ENCODE measurements around the gene ROBO1. TPM values are rescaled to one million over a fixed set of nuclear protein-coding genes. Genes with fewer than 3 reads are reported as not detected.

The ROBO1 gene
- polyA plus RNA-seq, 1 donor (not counting 4 experiments of a cell fraction or from before 2014, with no cell fraction given), result 27.1 TPM

DNA sequence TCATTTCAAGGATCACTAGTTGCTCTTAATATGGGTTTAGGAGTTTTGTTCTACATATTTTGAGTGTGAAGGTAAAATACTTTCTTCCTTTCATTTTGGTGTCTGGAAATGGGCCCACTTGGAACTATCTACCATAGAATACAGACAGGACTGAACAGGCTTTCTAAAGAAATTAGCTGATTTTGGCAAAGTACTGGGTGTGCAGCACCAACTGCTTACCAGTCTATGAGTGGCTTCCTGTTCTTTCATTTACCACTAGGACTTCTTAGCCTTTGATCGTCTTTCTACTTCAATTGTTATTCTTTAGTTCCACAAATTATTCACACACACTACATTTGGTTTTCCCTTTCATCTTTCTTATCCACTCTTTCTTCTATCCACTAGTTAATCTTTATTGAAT lies 1196.3 kb downstream of the ROBO1 start:
- no peaks in the 10 kb centered on the region for H3K9me1 ChIP-seq (ENCODE audit: control insufficient read depth, extremely low read depth, insufficient read depth, low read length)
- H3K9ac ChIP-seq (ENCODE audit: control insufficient read depth, extremely low read depth, insufficient read depth, low read length), result no peak overlapping the region
- peak overlapping the region in 2 of 3 experiments; percentile 13 to 32 for H3K4me3 ChIP-seq (ENCODE audit: control insufficient read depth in 2 of 3, extremely low read depth in 1 of 3, insufficient read depth in 2 of 3, low read depth in 1 of 3, low read length in 3 of 3)
- H3K9me3 ChIP-seq (ENCODE audit: control insufficient read depth, low read depth, low read length), result no peaks in the 10 kb centered on the region
- peak overlapping the region; percentile 8 for H3K4me2 ChIP-seq (ENCODE audit: control insufficient read depth, extremely low read depth, insufficient read depth, low read depth, low read length)
- FAIRE-seq, result no peak
- no peak for DNase-seq (ENCODE audit: low read depth, low spot score)
- no peaks in the 10 kb centered on the region for H3K79me2 ChIP-seq (ENCODE audit: control insufficient read depth, insufficient read depth, low read length)
- TF ChIP-seq EZH2 (IDR thresholded peaks at IDR 0.05; ENCODE audit: low read length), result no peak
- TF ChIP-seq, protein P1, sequence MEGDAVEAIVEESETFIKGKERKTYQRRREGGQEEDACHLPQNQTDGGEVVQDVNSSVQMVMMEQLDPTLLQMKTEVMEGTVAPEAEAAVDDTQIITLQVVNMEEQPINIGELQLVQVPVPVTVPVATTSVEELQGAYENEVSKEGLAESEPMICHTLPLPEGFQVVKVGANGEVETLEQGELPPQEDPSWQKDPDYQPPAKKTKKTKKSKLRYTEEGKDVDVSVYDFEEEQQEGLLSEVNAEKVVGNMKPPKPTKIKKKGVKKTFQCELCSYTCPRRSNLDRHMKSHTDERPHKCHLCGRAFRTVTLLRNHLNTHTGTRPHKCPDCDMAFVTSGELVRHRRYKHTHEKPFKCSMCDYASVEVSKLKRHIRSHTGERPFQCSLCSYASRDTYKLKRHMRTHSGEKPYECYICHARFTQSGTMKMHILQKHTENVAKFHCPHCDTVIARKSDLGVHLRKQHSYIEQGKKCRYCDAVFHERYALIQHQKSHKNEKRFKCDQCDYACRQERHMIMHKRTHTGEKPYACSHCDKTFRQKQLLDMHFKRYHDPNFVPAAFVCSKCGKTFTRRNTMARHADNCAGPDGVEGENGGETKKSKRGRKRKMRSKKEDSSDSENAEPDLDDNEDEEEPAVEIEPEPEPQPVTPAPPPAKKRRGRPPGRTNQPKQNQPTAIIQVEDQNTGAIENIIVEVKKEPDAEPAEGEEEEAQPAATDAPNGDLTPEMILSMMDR (optimal IDR thresholded peaks at IDR 0.05 in 1 of 3, IDR thresholded peaks at IDR 0.05 in 1 of 3, conservative IDR thresholded peaks at IDR 0.05 in 1 of 3; ENCODE audit: extremely low read depth in 1 of 3, insufficient read depth in 2 of 3, low read length in 3 of 3), result no peak
- peak overlapping the region; percentile 22 for H2AFZ ChIP-seq (ENCODE audit: control insufficient read depth, low read length)
- no peaks in the 10 kb centered on the region for H3K36me3 ChIP-seq (ENCODE audit: control insufficient read depth in 2 of 2, extremely low read depth in 1 of 2, insufficient read depth in 2 of 2, low read length in 2 of 2)
- H3K27ac ChIP-seq (ENCODE audit: control insufficient read depth, insufficient read depth, low read length), result no peak overlapping the region
- no peaks in the 10 kb centered on the region for H3K27me3 ChIP-seq (ENCODE audit: control insufficient read depth, extremely low read depth, insufficient read depth, low read length)
- no peaks in the 10 kb centered on the region for H4K20me1 ChIP-seq (ENCODE audit: control insufficient read depth, extremely low read depth, insufficient read depth, low read length)
- peaks cover 14% of the 10 kb centered on the region for H3K4me1 ChIP-seq (ENCODE audit: control insufficient read depth, extremely low read depth, insufficient read depth, low read length)
- dilution Hi-C loops (cut with MboI; ENCODE audit: extremely low pct_ligation_motif_present, low sequenced_read_pairs), result no loop called here

DNA sequence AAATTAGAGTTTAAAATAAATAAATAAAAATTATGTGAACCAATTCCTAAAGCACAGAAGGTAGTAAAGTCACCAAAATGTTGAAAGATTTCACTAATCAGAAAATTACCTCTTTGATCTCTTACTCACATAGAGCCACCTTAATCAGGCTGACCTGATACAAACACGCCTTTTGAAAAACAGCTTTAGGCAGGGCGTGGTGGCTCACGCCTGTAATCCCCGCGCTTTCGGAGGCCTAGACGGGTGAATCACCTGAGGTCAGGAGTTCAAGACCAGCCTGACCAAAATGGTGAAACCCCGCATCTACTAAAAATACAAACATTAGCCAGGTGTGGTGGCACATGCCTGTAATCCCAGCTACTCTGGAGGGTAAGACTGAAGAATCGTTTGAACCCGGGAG lies 1197.3 kb downstream of the ROBO1 start:
- H3K9ac ChIP-seq (ENCODE audit: control insufficient read depth, extremely low read depth, insufficient read depth, low read length), result no peak overlapping the region
- no peaks in the 10 kb centered on the region for H3K27me3 ChIP-seq (ENCODE audit: control insufficient read depth, extremely low read depth, insufficient read depth, low read length)
- H4K20me1 ChIP-seq (ENCODE audit: control insufficient read depth, extremely low read depth, insufficient read depth, low read length), result no peaks in the 10 kb centered on the region
- H3K36me3 ChIP-seq (ENCODE audit: control insufficient read depth in 2 of 2, extremely low read depth in 1 of 2, insufficient read depth in 2 of 2, low read length in 2 of 2), result no peaks in the 10 kb centered on the region
- H3K4me2 ChIP-seq (ENCODE audit: control insufficient read depth, extremely low read depth, insufficient read depth, low read depth, low read length), result no peak overlapping the region
- no peaks in the 10 kb centered on the region for H3K9me1 ChIP-seq (ENCODE audit: control insufficient read depth, extremely low read depth, insufficient read depth, low read length)
- no peak overlapping the region for H2AFZ ChIP-seq (ENCODE audit: control insufficient read depth, low read length)
- DNase-seq (ENCODE audit: low read depth, low spot score), result no peak
- TF ChIP-seq, protein P1 (optimal IDR thresholded peaks at IDR 0.05 in 1 of 3, IDR thresholded peaks at IDR 0.05 in 1 of 3, conservative IDR thresholded peaks at IDR 0.05 in 1 of 3; ENCODE audit: extremely low read depth in 1 of 3, insufficient read depth in 2 of 3, low read length in 3 of 3), result no peak
- TF ChIP-seq EZH2 (IDR thresholded peaks at IDR 0.05; ENCODE audit: low read length), result no peak
- H3K9me3 ChIP-seq (ENCODE audit: control insufficient read depth, low read depth, low read length), result no peaks in the 10 kb centered on the region
- dilution Hi-C loops (cut with MboI; ENCODE audit: extremely low pct_ligation_motif_present, low sequenced_read_pairs), result no loop called here
- no peak overlapping the region for H3K27ac ChIP-seq (ENCODE audit: control insufficient read depth, insufficient read depth, low read length)
- no peaks in the 10 kb centered on the region for H3K79me2 ChIP-seq (ENCODE audit: control insufficient read depth, insufficient read depth, low read length)
- FAIRE-seq, result no peak
- H3K4me3 ChIP-seq (ENCODE audit: control insufficient read depth in 2 of 3, extremely low read depth in 1 of 3, insufficient read depth in 2 of 3, low read depth in 1 of 3, low read length in 3 of 3), result no peak overlapping the region
- peaks cover 14% of the 10 kb centered on the region for H3K4me1 ChIP-seq (ENCODE audit: control insufficient read depth, extremely low read depth, insufficient read depth, low read length)
